Stimulated activated CD8-positive, alpha-beta memory T cell treated with anti-CD3 and anti-CD28 coated beads, Interleukin-7, amount 100 ng/mL, for 24 hours (primary cell): ENCODE data around the gene PGGHG.

ENCODE experiments used
- DNase-seq: peaks from one replicate; pipeline ENCODE4 v3.0.0-alpha.2; 2020; ENCODE audit warnings: low read depth

PGGHG gene

GRCh38 chr11:269146-269890 lies 19.6 kb upstream of the PGGHG start:
- no peak for DNase-seq

- DNase-seq: no peak
Observed at GRCh38 chr11:270451-271318, 18.2 kb upstream of the PGGHG start.

GRCh38 chr11:271319-271715 lies 17.6 kb upstream of the PGGHG start:
- DNase-seq: no peak

GRCh38 chr11:272195-272930 lies 16.6 kb upstream of the PGGHG start:
- DNase-seq: no peak

- DNase-seq: no peak
Observed at GRCh38 chr11:272931-273198, 16.1 kb upstream of the PGGHG start.

- no peak for DNase-seq
Observed at GRCh38 chr11:276219-276618, 12.7 kb upstream of the PGGHG start.

- DNase-seq: no peak
Observed at GRCh38 chr11:278001-278951, 10.7 kb upstream of the PGGHG start, which contains the start of gene NLRP6. TSS of gene NLRP6 (plus strand) at chr11:278407. CDS start at chr11:278570, 163 bp downstream.

DNA sequence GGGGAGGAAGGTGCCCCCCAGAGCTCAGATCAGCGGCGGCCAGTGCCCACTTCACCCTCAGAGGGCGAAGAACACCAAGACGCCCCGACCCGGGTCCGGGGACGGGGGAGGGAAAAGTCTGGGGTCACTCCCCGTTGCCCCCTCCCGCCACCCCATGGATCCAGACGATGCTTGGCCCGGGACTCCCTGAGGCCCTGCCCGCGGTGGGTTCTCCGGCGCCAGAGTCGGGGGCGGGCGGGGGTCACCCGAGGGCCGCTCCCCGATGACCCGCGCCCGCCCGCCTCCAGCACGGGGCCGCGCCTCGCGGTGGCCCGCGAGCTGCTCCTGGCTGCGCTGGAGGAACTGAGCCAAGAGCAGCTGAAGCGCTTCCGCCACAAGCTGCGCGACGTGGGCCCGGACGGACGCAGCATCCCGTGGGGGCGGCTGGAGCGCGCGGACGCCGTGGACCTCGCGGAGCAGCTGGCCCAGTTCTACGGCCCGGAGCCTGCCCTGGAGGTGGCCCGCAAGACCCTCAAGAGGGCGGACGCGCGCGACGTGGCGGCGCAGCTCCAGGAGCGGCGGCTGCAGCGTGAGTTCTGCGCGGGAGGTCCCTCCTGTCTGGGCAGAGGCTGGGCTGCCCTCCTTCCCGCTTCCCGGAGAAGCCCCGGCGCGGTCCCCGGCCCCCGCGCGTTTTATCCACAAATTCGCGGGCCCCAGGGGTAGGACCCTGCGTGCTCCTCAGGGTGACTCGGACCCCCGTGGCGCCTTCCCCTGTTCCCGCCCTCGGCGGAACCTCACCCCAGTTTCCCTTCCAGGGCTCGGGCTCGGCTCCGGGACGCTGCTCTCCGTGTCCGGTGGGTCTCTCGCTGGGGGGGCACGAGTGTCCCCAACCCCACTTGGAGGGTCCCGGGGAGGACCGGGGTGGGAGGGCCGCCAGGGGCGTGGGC lies 9.6 kb upstream of the PGGHG start:
- DNase-seq: no peak

DNA sequence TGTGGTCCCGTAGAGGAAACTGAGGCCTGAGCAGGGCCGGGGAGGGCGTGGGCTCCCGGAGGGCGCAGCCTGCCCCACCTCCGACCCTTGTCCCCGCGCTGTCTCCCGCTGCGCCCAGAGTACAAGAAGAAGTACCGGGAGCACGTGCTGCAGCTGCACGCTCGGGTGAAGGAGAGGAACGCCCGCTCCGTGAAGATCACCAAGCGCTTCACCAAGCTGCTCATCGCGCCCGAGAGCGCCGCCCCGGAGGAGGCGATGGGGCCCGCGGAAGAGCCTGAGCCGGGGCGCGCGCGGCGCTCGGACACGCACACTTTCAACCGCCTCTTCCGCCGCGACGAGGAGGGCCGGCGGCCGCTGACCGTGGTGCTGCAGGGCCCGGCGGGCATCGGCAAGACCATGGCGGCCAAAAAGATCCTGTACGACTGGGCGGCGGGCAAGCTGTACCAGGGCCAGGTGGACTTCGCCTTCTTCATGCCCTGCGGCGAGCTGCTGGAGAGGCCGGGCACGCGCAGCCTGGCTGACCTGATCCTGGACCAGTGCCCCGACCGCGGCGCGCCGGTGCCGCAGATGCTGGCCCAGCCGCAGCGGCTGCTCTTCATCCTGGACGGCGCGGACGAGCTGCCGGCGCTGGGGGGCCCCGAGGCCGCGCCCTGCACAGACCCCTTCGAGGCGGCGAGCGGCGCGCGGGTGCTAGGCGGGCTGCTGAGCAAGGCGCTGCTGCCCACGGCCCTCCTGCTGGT lies 8.8 kb upstream of the PGGHG start:
- no peak for DNase-seq

- no peak for DNase-seq
Observed at GRCh38 chr11:280706-281485, 8.0 kb upstream of the PGGHG start.

DNA sequence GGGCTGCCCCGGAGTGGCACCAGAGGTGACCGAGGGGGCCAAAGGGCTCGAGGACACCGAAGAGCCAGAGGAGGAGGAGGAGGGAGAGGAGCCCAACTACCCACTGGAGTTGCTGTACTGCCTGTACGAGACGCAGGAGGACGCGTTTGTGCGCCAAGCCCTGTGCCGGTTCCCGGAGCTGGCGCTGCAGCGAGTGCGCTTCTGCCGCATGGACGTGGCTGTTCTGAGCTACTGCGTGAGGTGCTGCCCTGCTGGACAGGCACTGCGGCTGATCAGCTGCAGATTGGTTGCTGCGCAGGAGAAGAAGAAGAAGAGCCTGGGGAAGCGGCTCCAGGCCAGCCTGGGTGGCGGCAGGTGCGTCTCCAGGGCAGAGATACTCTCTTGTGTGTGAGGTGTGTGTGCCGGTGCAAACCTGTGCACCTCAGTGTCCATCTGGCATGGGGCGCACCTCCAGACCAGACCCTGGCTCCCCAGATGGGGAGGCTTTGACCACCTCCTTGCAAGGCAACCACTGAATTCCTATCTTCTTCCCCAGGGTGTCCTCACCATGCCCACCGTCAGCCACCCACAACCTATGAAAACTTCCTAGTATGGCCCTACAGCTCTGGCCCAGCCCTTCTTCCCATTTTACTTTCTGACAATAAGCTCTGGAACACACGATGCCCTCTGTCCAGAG lies 7.3 kb upstream of the PGGHG start:
- no peak for DNase-seq

DNA sequence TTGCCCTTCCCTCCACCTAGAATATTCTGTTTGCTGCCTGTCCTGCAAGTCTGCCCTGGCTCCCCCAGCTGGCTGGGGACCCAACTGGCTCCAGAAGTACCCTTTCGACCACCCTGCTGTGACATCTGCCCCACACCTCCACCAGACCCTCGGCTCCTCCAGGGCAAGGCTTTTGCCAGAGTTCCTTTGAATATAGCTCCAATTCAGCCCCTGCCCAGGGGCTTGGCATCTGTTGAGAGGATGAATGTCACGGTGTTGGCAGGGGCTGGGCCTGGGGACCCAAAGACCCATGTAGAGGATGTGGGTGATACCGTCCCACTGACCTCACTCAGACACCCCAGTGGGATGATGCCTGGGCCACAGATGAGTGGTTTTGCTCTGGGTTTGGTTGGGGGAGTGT lies 6.8 kb upstream of the PGGHG start:
- DNase-seq: no peak

- DNase-seq: no peak
Observed at GRCh38 chr11:282630-283360, 6.1 kb upstream of the PGGHG start.

GRCh38 chr11:283405-284104 lies 5.4 kb upstream of the PGGHG start:
- no peak for DNase-seq

GRCh38 chr11:284105-285020 lies 4.6 kb upstream of the PGGHG start:
- no peak for DNase-seq
